A172 (cell line): Measurements from ENCODE around the gene ADAM8. TPM values are rescaled to one million over a fixed set of nuclear protein-coding genes. Genes with fewer than 3 reads are reported as not detected.
"Not testable (repeated sequence)": the region's sequence is repeated elsewhere in the genome, so short reads cannot be mapped to it uniquely, and the experiment has no call there.

Experiments used
- DNase-seq: peaks from one replicate; pipeline ENCODE4 v3.0.0-alpha.2; 2015; ENCODE audit warnings: low spot score
- total RNA-seq: library from RNA; depleted of rRNA; stranded (reverse); fragments of >200 nt; shearing (Covaris generic); gene quantifications from 2 replicates; pipeline ENCODE4 v1.2.3, GENCODE V29; 2014

ADAM8 gene
- total RNA-seq, 1 experiment from 2014 or later: 0.31 TPM

DNA sequence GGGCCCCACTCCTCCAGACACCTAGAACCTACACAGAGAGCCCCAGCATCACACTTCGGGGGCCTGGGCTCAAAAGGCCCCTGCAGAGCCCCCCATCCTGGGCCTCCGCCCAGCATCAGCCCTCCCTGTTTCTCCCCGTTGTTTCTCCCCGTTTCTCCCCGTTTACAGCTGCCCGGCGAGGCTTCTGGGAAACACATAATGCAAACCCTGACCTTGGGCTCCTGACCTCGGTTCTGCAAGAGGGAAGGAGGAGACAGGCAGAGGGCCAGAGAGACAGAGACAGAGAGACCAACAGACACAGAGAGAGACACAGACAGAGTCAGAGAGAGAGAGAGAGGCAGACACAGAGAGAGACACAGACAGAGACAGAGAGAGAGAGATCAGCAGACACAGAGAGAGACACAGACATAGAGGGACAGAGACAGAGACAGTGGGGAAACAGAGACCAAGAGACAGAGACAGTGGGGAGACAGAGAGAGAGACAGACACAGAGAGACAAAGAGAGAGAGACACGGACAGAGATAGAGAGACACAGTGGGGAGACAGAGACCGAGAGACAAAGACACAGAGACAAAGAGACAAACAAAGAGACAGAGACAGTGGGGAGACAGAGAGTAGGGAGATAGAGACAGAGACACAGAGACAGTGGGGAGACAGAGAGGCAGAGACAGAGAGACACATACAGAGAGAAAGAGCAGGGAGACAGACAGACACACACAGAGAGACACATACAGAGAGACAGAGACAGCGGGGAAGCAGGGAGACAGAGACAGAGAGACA is 26.5 kb downstream of the ADAM8 start:
- DNase-seq: no peak

GRCh38 chr10:133249094-133249780 is 27.4 kb downstream of the ADAM8 start:
- no peak for DNase-seq

- DNase-seq: no peak
Measured at GRCh38 chr10:133248334-133248715, 28.3 kb downstream of the ADAM8 start.

- no peak for DNase-seq
Measured at GRCh38 chr10:133247681-133248333, 28.9 kb downstream of the ADAM8 start.

DNA sequence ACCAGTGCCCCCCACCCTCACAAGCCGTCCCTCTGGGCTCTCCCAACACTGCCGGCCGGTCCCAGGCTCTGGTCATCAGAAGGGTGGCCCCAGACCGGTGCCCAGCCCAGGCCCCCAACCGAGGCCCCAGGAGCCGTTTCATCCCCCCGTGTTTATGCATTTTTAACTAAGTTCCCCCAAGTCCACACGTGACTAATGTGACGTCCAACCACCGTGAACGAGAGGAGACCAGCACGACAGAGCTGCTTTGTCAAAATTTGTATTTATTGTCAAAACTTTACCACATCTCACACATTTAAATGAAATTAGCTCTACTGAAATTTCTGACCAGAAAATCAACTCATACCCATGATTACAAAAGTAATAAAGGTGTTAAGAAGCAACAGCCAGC is 30.4 kb downstream of the ADAM8 start:
- no peak for DNase-seq

DNA sequence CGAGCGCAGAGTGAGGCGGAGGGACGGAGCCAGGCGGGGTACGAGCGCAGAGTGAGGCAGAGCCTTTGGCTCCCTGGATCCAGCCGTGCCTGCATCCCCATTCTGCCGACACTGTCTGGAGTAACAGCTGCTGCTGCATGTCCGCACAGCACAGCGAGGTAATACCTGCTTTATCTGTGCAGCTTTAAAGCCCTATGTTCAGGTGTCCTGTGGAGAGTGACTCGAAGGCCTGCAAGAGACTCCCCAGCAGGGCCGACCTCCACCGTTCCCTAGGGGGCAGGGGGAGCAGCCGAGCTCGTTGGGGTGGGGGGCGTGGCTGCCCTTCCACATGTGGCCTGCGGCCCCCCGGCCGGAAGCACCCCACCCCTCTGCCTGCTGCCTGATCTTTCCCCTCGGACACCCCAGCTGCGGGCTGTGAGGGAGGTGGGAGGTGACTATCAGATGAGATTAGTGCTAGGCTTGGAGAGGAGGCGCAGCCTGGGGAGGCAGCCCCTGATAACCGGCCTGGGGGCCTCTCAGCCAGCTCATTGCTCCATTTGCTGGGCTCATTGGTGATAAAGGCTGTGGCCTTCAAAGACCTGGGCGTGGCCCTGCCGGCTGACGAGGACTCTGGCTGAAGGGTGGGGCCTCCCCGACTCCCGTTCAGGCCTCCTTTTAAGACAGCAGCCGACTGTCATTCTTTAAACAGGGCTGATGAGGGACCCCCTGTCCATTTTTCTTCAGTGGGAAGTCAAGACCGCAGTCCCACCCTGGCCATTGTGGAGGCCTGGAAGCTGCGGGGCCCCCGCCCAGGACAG is 31.0 kb downstream of the ADAM8 start:
- peak; percentile 32 for DNase-seq

DNA sequence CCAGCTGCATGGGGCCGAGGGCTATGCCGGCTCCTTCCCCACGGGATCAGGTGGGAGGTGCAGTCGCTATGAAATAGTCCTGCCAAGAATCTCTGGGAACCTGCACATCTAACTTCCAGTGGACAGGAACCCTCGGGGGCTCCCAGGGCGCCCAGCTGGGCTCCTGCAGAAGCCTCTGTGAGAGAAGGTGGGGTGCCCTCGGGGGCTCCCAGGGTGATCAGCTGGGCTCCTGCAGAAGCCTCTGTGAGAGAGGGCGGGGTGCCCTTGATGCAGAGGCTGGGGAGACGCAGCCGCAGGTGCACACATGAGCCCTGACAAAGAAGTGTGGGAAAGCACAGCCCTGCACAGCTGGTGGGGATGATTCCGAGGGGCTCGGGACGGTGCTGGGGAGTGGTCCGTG is 33.1 kb downstream of the ADAM8 start:
- DNase-seq: no peak

- peak; percentile 38 for DNase-seq
Measured at GRCh38 chr10:133242611-133243356, 33.9 kb downstream of the ADAM8 start.

- no peak for DNase-seq
Measured at GRCh38 chr10:133241501-133242205, 35.0 kb downstream of the ADAM8 start.

GRCh38 chr10:133239990-133240389 is 36.7 kb downstream of the ADAM8 start:
- no peak for DNase-seq

GRCh38 chr10:133238466-133238804 is 38.2 kb downstream of the ADAM8 start:
- DNase-seq: no peak

GRCh38 chr10:133237588-133238465 is 38.8 kb downstream of the ADAM8 start, which contains the start of gene VENTX:
Gene VENTX, plus strand, starts transcription at chr10:133237855. Its CDS starts 60 bp downstream, at chr10:133237915.
- no peak for DNase-seq

GRCh38 chr10:133237241-133237587 is 39.5 kb downstream of the ADAM8 start:
- no peak for DNase-seq

DNA sequence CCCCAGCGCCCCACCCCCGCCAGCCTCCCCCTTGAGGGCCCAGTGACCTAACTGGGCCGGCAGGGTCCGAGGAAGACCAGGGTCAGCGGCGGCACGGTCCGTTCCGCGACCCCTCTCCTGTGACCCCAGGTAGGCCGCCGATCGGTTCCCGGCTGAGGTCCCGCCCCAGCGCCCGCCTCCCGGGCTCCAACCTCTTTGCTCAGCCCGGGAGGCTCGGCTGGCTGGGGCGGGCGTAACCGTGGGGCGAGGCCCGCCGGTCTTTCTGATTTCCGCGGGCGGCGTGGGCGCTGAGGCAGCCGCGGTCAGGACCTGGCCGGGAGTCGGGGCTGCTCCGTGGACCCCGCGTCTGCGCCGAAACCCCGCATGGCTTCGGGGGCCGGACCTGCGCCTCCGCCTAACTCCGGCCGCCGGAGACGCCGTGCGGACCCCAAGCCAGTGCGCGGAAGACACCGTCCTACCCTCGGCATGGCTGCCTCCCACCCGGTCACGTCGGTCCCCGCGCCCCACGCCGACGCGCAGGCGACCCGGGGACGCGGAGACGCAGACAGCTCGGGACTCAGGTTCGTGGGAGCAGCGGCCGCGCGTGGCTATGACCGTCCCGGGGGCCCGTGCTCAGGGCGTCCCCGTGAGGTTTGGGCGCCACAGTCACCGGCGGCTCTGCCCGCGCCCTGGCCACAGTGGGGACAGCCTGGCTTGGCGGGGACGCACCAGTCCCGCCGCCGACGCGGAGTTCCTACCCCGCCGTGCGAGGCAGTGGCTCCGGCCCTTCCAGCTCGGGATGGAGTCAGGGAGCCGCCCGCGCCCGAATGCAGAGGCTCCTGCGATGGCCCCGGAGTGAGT is 40.0 kb downstream of the ADAM8 start:
- no peak for DNase-seq

- no peak for DNase-seq
Measured at GRCh38 chr10:133235932-133236331, 40.7 kb downstream of the ADAM8 start.

DNA sequence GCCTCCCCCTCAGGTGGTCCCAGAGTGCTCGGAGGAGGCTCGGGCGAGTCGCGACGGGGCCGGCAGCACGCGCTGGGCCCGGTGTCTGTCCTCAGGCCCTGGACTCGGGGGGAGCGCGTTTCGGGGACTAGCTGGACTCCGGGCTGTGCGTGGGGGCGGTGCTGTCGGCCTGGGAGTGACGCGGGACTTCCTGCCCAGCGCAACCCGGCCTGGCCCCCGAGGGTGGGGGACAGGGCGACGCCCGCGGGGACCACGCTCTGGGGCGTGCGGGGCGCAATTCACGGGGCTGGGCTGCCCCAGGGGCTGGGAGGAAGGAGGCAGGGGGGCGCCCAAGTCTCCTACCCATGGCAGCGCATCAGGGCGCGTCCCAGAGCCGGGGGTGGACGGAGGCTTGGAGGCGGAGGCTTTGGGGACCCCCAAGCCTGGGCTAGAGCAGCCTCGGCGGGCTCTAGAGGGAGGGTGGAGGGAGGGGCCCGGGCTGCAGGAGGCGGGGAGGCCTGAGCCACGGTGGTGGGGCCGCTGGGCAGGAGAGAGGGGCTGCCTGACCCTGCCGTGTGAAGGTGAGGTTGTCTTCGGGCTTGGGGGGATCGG is 41.3 kb downstream of the ADAM8 start:
- DNase-seq: no peak

GRCh38 chr10:133234796-133235195 is 41.9 kb downstream of the ADAM8 start:
- not testable (repeated sequence) for DNase-seq

GRCh38 chr10:133231946-133232574 is 44.6 kb downstream of the ADAM8 start:
- DNase-seq: no peak
